GM19240 (cell line): ENCODE data around the gene KDR.

Experiments
- DNase-seq: peaks from one replicate; pipeline ENCODE4 v3.0.0; 2011; ENCODE audit warnings: low spot score; ENCODE audit not compliant: insufficient read length

The KDR gene

GRCh38 chr4:55125087-55125721, at the start of gene KDR:
TSS of gene KDR (minus strand) at chr4:55125595. CDS start at chr4:55125293, 302 bp downstream.
- DNase-seq: no peak

GRCh38 chr4:55173580-55173979, 48.2 kb upstream of the KDR start:
- DNase-seq: no peak

- DNase-seq: no peak
Measured at GRCh38 chr4:55172694-55173287, 47.4 kb upstream of the KDR start.

- no peak for DNase-seq
Measured at GRCh38 chr4:55170462-55170861, 45.1 kb upstream of the KDR start.

GRCh38 chr4:55169352-55169961, 44.1 kb upstream of the KDR start:
- DNase-seq: no peak

GRCh38 chr4:55162396-55162795, 37.0 kb upstream of the KDR start:
- no peak for DNase-seq

GRCh38 chr4:55161739-55162138, 36.3 kb upstream of the KDR start:
- no peak for DNase-seq

GRCh38 chr4:55159851-55160250, 34.5 kb upstream of the KDR start:
- no peak for DNase-seq

- no peak for DNase-seq
Measured at GRCh38 chr4:55158957-55159356, 33.6 kb upstream of the KDR start.

GRCh38 chr4:55157559-55158277, 32.3 kb upstream of the KDR start:
- DNase-seq: no peak

- no peak for DNase-seq
Measured at GRCh38 chr4:55154933-55155332, 29.5 kb upstream of the KDR start.

- DNase-seq: no peak
Measured at GRCh38 chr4:55154290-55154880, 29.0 kb upstream of the KDR start.

- no peak for DNase-seq
Measured at GRCh38 chr4:55143858-55144257, 18.5 kb upstream of the KDR start.

GRCh38 chr4:55138367-55138766, 13.0 kb upstream of the KDR start:
- DNase-seq: no peak

- DNase-seq: no peak
Measured at GRCh38 chr4:55136634-55137033, 11.2 kb upstream of the KDR start.

GRCh38 chr4:55133951-55134350, 8.6 kb upstream of the KDR start:
- no peak for DNase-seq

GRCh38 chr4:55132775-55133174, 7.4 kb upstream of the KDR start:
- no peak for DNase-seq

- DNase-seq: no peak
Measured at GRCh38 chr4:55127521-55127920, 2.1 kb upstream of the KDR start.

GRCh38 chr4:55127053-55127452, 1.7 kb upstream of the KDR start:
- no peak for DNase-seq

GRCh38 chr4:55125763-55126541, 557 bp upstream of the KDR start:
- no peak for DNase-seq
